ENCODE measurements around the gene TIMM29. TPM values are rescaled to one million over a fixed set of nuclear protein-coding genes. Genes with fewer than 3 reads are reported as not detected.

Gene TIMM29
- polyA plus RNA-seq (ENCODE audit: insufficient read length) = 19.0 TPM

GRCh38 chr19:10928563-10929401, at the start of gene TIMM29, which contains the start of gene YIPF2:
Gene TIMM29 (plus strand): TSS chr19:10928811. CDS start chr19:10928823, 12 bp downstream.
Gene YIPF2 (minus strand): TSS chr19:10928639. CDS start chr19:10928410, 229 bp downstream.
- DNase-seq = peak; percentile 97

- DNase-seq = no peak
Measured at GRCh38 chr19:10881403-10882107, 47.1 kb upstream of the TIMM29 start.

GRCh38 chr19:10882108-10882457, 46.5 kb upstream of the TIMM29 start:
- no peak for DNase-seq

GRCh38 chr19:10884274-10884673, 44.3 kb upstream of the TIMM29 start:
- DNase-seq = no peak

GRCh38 chr19:10885201-10886169, 43.1 kb upstream of the TIMM29 start:
- no peak for DNase-seq

- no peak for DNase-seq
Measured at GRCh38 chr19:10887616-10888367, 40.8 kb upstream of the TIMM29 start.

GRCh38 chr19:10888421-10888866, 40.2 kb upstream of the TIMM29 start:
- no peak for DNase-seq

- DNase-seq = no peak
Measured at GRCh38 chr19:10889880-10890279, 38.7 kb upstream of the TIMM29 start.

- DNase-seq = peak; percentile 69
Measured at GRCh38 chr19:10891405-10892086, 37.1 kb upstream of the TIMM29 start.

- DNase-seq = no peak
Measured at GRCh38 chr19:10892256-10892655, 36.4 kb upstream of the TIMM29 start.

- DNase-seq = no peak
Measured at GRCh38 chr19:10894911-10895213, 33.7 kb upstream of the TIMM29 start.

- DNase-seq = no peak
Measured at GRCh38 chr19:10895363-10895762, 33.2 kb upstream of the TIMM29 start.

GRCh38 chr19:10895920-10896319, 32.7 kb upstream of the TIMM29 start:
- DNase-seq = no peak

GRCh38 chr19:10896851-10897526, 31.6 kb upstream of the TIMM29 start:
- DNase-seq = no peak

GRCh38 chr19:10898633-10899032, 30.0 kb upstream of the TIMM29 start:
- no peak for DNase-seq

- DNase-seq = no peak
Measured at GRCh38 chr19:10899151-10899653, 29.4 kb upstream of the TIMM29 start.

GRCh38 chr19:10907925-10908324, 20.7 kb upstream of the TIMM29 start:
- no peak for DNase-seq

- no peak for DNase-seq
Measured at GRCh38 chr19:10908380-10908960, 20.1 kb upstream of the TIMM29 start.

GRCh38 chr19:10911579-10912363, 16.8 kb upstream of the TIMM29 start:
- DNase-seq = no peak
